Measurements from ENCODE around the gene THOC2. TPM values are rescaled to one million over a fixed set of nuclear protein-coding genes. Genes with fewer than 3 reads are reported as not detected.
"Not testable (repeated sequence)": the region's sequence is repeated elsewhere in the genome, so short reads cannot be mapped to it uniquely, and the experiment has no call there.

THOC2 gene
- total RNA-seq, 1 donor from 2014 or later, result 86.7 TPM

GRCh38 chrX:123720486-123720885, 12.4 kb downstream of the THOC2 start:
- no peak overlapping the region for H3K27ac ChIP-seq
- no peak for TF ChIP-seq POLR2A (IDR thresholded peaks at IDR 0.05)
- no peak for TF ChIP-seq POLR2AphosphoS5 (IDR thresholded peaks at IDR 0.05; ENCODE audit: insufficient read depth in 1 of 2, low read depth in 1 of 2)
- no peak for TF ChIP-seq CTCF (IDR thresholded peaks at IDR 0.05)
- DNase-seq (ENCODE audit: extremely low spot score in 2 of 2), result no peak
- no peak overlapping the region for H3K4me3 ChIP-seq
- H3K27me3 ChIP-seq, result no peaks in the 10 kb centered on the region
- intact Hi-C loops (cut with DNase I), result no loop called here
- H3K4me1 ChIP-seq, result no peaks in the 10 kb centered on the region
- no peaks in the 10 kb centered on the region for H3K9me3 ChIP-seq
- no peaks in the 10 kb centered on the region for H3K36me3 ChIP-seq

- Histone ChIP-seq H3K9me3 (no peaks in the 10 kb centered on the region), H3K36me3 (no peaks in the 10 kb centered on the region), H3K4me1 (no peaks in the 10 kb centered on the region), H3K4me3 (no peak overlapping the region), H3K27ac (no peak overlapping the region), H3K27me3 (no peaks in the 10 kb centered on the region)
- intact Hi-C loops (cut with DNase I), result no loop called here
- TF ChIP-seq CTCF (IDR thresholded peaks at IDR 0.05) (no peak), POLR2AphosphoS5 (IDR thresholded peaks at IDR 0.05; ENCODE audit: insufficient read depth in 1 of 2, low read depth in 1 of 2) (no peak), POLR2A (IDR thresholded peaks at IDR 0.05) (no peak)
- no peak for DNase-seq (ENCODE audit: extremely low spot score in 2 of 2)
Measured at GRCh38 chrX:123713841-123714240, 19.0 kb downstream of the THOC2 start.

- no peak overlapping the region for H3K27ac ChIP-seq
- no peaks in the 10 kb centered on the region for H3K36me3 ChIP-seq
- no peaks in the 10 kb centered on the region for H3K27me3 ChIP-seq
- no peak overlapping the region for H3K4me3 ChIP-seq
- no peak for DNase-seq (ENCODE audit: extremely low spot score in 2 of 2)
- no peak for TF ChIP-seq POLR2A (IDR thresholded peaks at IDR 0.05)
- no peak for TF ChIP-seq POLR2AphosphoS5 (IDR thresholded peaks at IDR 0.05; ENCODE audit: insufficient read depth in 1 of 2, low read depth in 1 of 2)
- no peak for TF ChIP-seq CTCF (IDR thresholded peaks at IDR 0.05)
- no peaks in the 10 kb centered on the region for H3K4me1 ChIP-seq
- intact Hi-C loops (cut with DNase I), result no loop called here
- no peaks in the 10 kb centered on the region for H3K9me3 ChIP-seq
Measured at GRCh38 chrX:123713434-123713833, 19.4 kb downstream of the THOC2 start.

GRCh38 chrX:123711201-123711600, 21.7 kb downstream of the THOC2 start:
- H3K27ac ChIP-seq; H3K4me1 ChIP-seq; H3K9me3 ChIP-seq; DNase-seq (ENCODE audit: extremely low spot score in 2 of 2); intact Hi-C loops (cut with DNase I); H3K36me3 ChIP-seq; H3K27me3 ChIP-seq; H3K4me3 ChIP-seq: not testable (repeated sequence)

GRCh38 chrX:123704781-123705180, 28.1 kb downstream of the THOC2 start:
- H3K36me3 ChIP-seq, result no peaks in the 10 kb centered on the region
- H3K27ac ChIP-seq, result no peak overlapping the region
- no peaks in the 10 kb centered on the region for H3K4me1 ChIP-seq
- no peak overlapping the region for H3K4me3 ChIP-seq
- TF ChIP-seq POLR2A (IDR thresholded peaks at IDR 0.05), result no peak
- TF ChIP-seq POLR2AphosphoS5 (IDR thresholded peaks at IDR 0.05; ENCODE audit: insufficient read depth in 1 of 2, low read depth in 1 of 2), result no peak
- TF ChIP-seq CTCF (IDR thresholded peaks at IDR 0.05), result no peak
- no peaks in the 10 kb centered on the region for H3K9me3 ChIP-seq
- DNase-seq (ENCODE audit: extremely low spot score in 2 of 2), result no peak
- intact Hi-C loops (cut with DNase I), result no loop called here
- no peaks in the 10 kb centered on the region for H3K27me3 ChIP-seq

Data from vagina (tissue), 2 donors.